H9 (cell line): Measurements from ENCODE around the gene LAMC2. TPM values are rescaled to one million over a fixed set of nuclear protein-coding genes. Genes with fewer than 3 reads are reported as not detected.

Experiments
- DNase-seq: peaks from one replicate; pipeline ENCODE4 v3.0.0-alpha.2; 2017
- H2AFZ ChIP-seq: one replicate; pipeline ENCODE4 v1.6.1; 2013; ENCODE audit warnings: mild to moderate bottlenecking, low read length, control low read depth, moderate library complexity
- H2AK5ac ChIP-seq: 2 replicates; pipeline ENCODE4 v1.6.1; 2013; ENCODE audit warnings: low read length, control low read depth, mixed read lengths; ENCODE audit not compliant: insufficient read length
- H2BK120ac ChIP-seq: one replicate; pipeline ENCODE4 v1.6.1; 2013; ENCODE audit warnings: low read depth, mild to moderate bottlenecking, low read length, control low read depth, inconsistent platforms; ENCODE audit not compliant: poor library complexity, severe bottlenecking
- H2BK12ac ChIP-seq: 2 replicates; pipeline ENCODE4 v1.6.1; 2013; ENCODE audit warnings: low read length, control low read depth, mixed read lengths, low read depth; ENCODE audit not compliant: insufficient read length
- H2BK15ac ChIP-seq: 2 replicates; pipeline ENCODE4 v1.6.1; 2013; ENCODE audit warnings: low read depth, low read length, control low read depth
- H2BK20ac ChIP-seq: one replicate; pipeline ENCODE4 v1.6.1; 2013; ENCODE audit warnings: low read depth, mild to moderate bottlenecking, low read length, control low read depth, inconsistent platforms; ENCODE audit not compliant: poor library complexity, severe bottlenecking
- H2BK5ac ChIP-seq: 2 replicates; pipeline ENCODE4 v1.6.1; 2013; ENCODE audit warnings: low read length, control low read depth, mixed read lengths; ENCODE audit not compliant: insufficient read length
- H3K14ac ChIP-seq: 2 replicates; pipeline ENCODE4 v1.6.1; 2013; ENCODE audit warnings: low read length, control low read depth; ENCODE audit not compliant: insufficient read depth
- H3K18ac ChIP-seq: 2 replicates; pipeline ENCODE4 v1.6.1; 2013; ENCODE audit warnings: low read depth, mild to moderate bottlenecking, mixed read lengths, low read length, control low read depth; ENCODE audit not compliant: insufficient read length
- H3K23ac ChIP-seq: 2 replicates; pipeline ENCODE4 v1.6.1; 2013; ENCODE audit warnings: low read length, control low read depth, mixed read lengths, low read depth; ENCODE audit not compliant: insufficient read length
- H3K23me2 ChIP-seq: 2 replicates; pipeline ENCODE4 v1.6.1; 2013; ENCODE audit warnings: low read depth, mild to moderate bottlenecking, mixed read lengths, low read length, control low read depth; ENCODE audit not compliant: insufficient read length, poor library complexity, severe bottlenecking
- H3K27ac ChIP-seq: 2 replicates; pipeline ENCODE4 v1.5.1; 2013; ENCODE audit warnings: low read length, control low read depth, mixed read lengths, low read depth; ENCODE audit not compliant: insufficient read length
- H3K27me3 ChIP-seq: 2 replicates; pipeline ENCODE4 v1.6.1; 2013; ENCODE audit warnings: low read length, control low read depth, inconsistent platforms; ENCODE audit not compliant: insufficient read depth
- H3K4ac ChIP-seq: 2 replicates; pipeline ENCODE4 v1.6.1; 2013; ENCODE audit warnings: low read depth, mild to moderate bottlenecking, control low read depth, inconsistent platforms, low read length, moderate library complexity
- H3K4me1 ChIP-seq: 2 replicates; pipeline ENCODE4 v1.6.1; 2013; ENCODE audit warnings: low read length, control low read depth, inconsistent platforms; ENCODE audit not compliant: insufficient read depth
- H3K4me2 ChIP-seq: 2 replicates; pipeline ENCODE4 v1.6.1; 2013; ENCODE audit warnings: low read length, control low read depth, mixed read lengths; ENCODE audit not compliant: insufficient read length, insufficient read depth
- H3K56ac ChIP-seq: 2 replicates; pipeline ENCODE4 v1.6.1; 2013; ENCODE audit warnings: low read depth, mild to moderate bottlenecking, mixed read lengths, low read length, control low read depth; ENCODE audit not compliant: insufficient read length
- H3K79me1 ChIP-seq: 2 replicates; pipeline ENCODE4 v1.6.1; 2013; ENCODE audit warnings: low read depth, mild to moderate bottlenecking, moderate library complexity, low read length, control low read depth, inconsistent platforms; ENCODE audit not compliant: insufficient read depth, poor library complexity, severe bottlenecking
- H3K79me2 ChIP-seq: 2 replicates; pipeline ENCODE4 v1.6.1; 2013; ENCODE audit warnings: low read length, control low read depth, inconsistent platforms; ENCODE audit not compliant: insufficient read depth
- H3K9ac ChIP-seq: 2 replicates; pipeline ENCODE4 v1.6.1; 2013; ENCODE audit warnings: low read length, control low read depth, mixed read lengths; ENCODE audit not compliant: insufficient read length; ENCODE audit errors: extremely low read depth
- H3K9me3 ChIP-seq: one replicate; pipeline ENCODE4 v1.6.1; 2013; ENCODE audit warnings: low read depth, low read length, inconsistent platforms; ENCODE audit not compliant: control insufficient read depth
- H3T11ph ChIP-seq: one replicate; pipeline ENCODE4 v1.6.1; 2013; ENCODE audit warnings: mild to moderate bottlenecking, low read length, control low read depth, inconsistent platforms
- H4K20me1 ChIP-seq: one replicate; pipeline ENCODE4 v1.6.1; 2013; ENCODE audit not compliant: control insufficient read depth, insufficient read length, insufficient read depth
- H4K5ac ChIP-seq: 2 replicates; pipeline ENCODE4 v1.6.1; 2013; ENCODE audit warnings: low read depth, mild to moderate bottlenecking, mixed read lengths, low read length, control low read depth; ENCODE audit not compliant: insufficient read length
- H4K8ac ChIP-seq: replicated peaks from 2 replicates; pipeline ENCODE4 v1.6.1; 2013; ENCODE audit warnings: low read length, control low read depth, mixed read lengths, low read depth; ENCODE audit not compliant: insufficient read length
- H4K91ac ChIP-seq: 2 replicates; pipeline ENCODE4 v1.6.1; 2013; ENCODE audit warnings: low read depth, mild to moderate bottlenecking, moderate library complexity, mixed read lengths, low read length, control low read depth; ENCODE audit not compliant: insufficient read length
- H3K27ac Mint-ChIP-seq, 3 experiments: 2 replicates in 2 of 3; 3 replicates in 1 of 3; pipeline ENCODE4 v1.8.0; 2020 to 2021; ENCODE audit warnings: mixed read lengths in 3 of 3, mild to moderate bottlenecking in 1 of 3, moderate library complexity in 1 of 3
- H3K27me3 Mint-ChIP-seq: 2 replicates; pipeline ENCODE4 v1.8.0; 2021; ENCODE audit warnings: low read depth, mild to moderate bottlenecking, moderate library complexity, mixed read lengths
- H3K36me3 Mint-ChIP-seq, 3 experiments: 2 replicates in 2 of 3; 3 replicates in 1 of 3; pipeline ENCODE4 v1.8.0; 2020 to 2021; ENCODE audit warnings: low read depth in 3 of 3, mixed read lengths in 3 of 3; ENCODE audit not compliant: insufficient read depth in 1 of 3
- H3K4me1 Mint-ChIP-seq, 2 experiments: 2 replicates each; pipeline ENCODE4 v1.8.0; 2020; ENCODE audit warnings: mixed read lengths in 2 of 2
- H3K4me3 Mint-ChIP-seq, 2 experiments: 2 replicates in 1 of 2; 3 replicates in 1 of 2; pipeline ENCODE4 v1.8.0; 2020 to 2021; ENCODE audit warnings: mild to moderate bottlenecking in 2 of 2, mixed read lengths in 2 of 2, moderate library complexity in 1 of 2
- H3K9me3 Mint-ChIP-seq, 2 experiments: 2 replicates in 1 of 2; 3 replicates in 1 of 2; pipeline ENCODE4 v1.8.0; 2020; ENCODE audit warnings: mild to moderate bottlenecking in 2 of 2, mixed read lengths in 2 of 2, moderate library complexity in 1 of 2
- WGBS: extraction: QIAGEN DNeasy Blood & Tissue Kit; methylation state at CpG from one replicate; pipeline ENCODE4 v1.1.7; 2013; ENCODE audit warnings: missing lambda C conversion rate, low lambda C conversion rate, mixed read lengths; ENCODE audit not compliant: insufficient read length; ENCODE audit errors: extremely low coverage; 5-methylcytosine and 5-hydroxymethylcytosine counted together
- total RNA-seq: library from RNA; stranded (reverse); gene quantifications from 2 replicates; pipeline ENCODE4 v1.2.1, GENCODE V29; 2021
- TF ChIP-seq, protein P1 (sequence below): fragments of 200-600 bp; sonication (generic); conservative IDR thresholded peaks from 3 replicates; pipeline ENCODE4 v1.8.0; 2021; ENCODE audit warnings: antibody characterized with exemption, mild to moderate bottlenecking

LAMC2 gene
- total RNA-seq, 1 experiment from 2014 or later: 7.4 TPM

DNA sequence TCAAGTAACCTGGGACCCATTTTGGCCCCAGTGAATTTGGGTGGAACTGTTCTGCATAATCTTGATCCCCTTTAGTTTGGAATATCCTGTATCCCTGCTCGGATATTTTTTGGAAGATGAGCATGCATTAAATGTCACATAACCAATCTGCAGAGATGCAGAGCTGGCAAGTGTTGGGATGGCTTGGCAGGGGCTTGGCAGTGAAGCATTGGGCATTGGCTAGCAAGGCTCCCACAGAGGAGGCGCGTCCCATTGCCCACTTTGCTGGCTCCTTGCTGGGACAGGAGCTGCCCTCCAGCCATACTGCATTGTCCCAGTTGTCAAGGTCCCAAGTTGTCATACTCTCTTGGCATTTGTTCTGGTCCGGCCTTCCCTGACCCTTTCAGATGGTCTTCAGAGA, 29.9 kb downstream of the LAMC2 start:
- H2BK15ac ChIP-seq: no peak overlapping the region
- H3K23ac ChIP-seq: no peak overlapping the region
- no peaks in the 10 kb centered on the region for H3K23me2 ChIP-seq
- no peak overlapping the region for H3K4ac ChIP-seq
- TF ChIP-seq, protein P1, sequence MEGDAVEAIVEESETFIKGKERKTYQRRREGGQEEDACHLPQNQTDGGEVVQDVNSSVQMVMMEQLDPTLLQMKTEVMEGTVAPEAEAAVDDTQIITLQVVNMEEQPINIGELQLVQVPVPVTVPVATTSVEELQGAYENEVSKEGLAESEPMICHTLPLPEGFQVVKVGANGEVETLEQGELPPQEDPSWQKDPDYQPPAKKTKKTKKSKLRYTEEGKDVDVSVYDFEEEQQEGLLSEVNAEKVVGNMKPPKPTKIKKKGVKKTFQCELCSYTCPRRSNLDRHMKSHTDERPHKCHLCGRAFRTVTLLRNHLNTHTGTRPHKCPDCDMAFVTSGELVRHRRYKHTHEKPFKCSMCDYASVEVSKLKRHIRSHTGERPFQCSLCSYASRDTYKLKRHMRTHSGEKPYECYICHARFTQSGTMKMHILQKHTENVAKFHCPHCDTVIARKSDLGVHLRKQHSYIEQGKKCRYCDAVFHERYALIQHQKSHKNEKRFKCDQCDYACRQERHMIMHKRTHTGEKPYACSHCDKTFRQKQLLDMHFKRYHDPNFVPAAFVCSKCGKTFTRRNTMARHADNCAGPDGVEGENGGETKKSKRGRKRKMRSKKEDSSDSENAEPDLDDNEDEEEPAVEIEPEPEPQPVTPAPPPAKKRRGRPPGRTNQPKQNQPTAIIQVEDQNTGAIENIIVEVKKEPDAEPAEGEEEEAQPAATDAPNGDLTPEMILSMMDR: no peak
- H2AFZ ChIP-seq: no peak overlapping the region
- H2BK20ac ChIP-seq: no peak overlapping the region
- no peaks in the 10 kb centered on the region for H3K27me3 Mint-ChIP-seq
- H3K4me1 ChIP-seq: peaks cover 4% of the 10 kb centered on the region; the same call in 1 of the 2 replicates
- no peak overlapping the region for H3K4me3 Mint-ChIP-seq
- no peak overlapping the region for H4K5ac ChIP-seq
- no CpG with 5 or more reads among the region's 4 CpGs for WGBS
- no peak overlapping the region for H3K9ac ChIP-seq
- H3K18ac ChIP-seq: no peak overlapping the region
- H4K91ac ChIP-seq: no peak overlapping the region
- no peaks in the 10 kb centered on the region for H3K36me3 Mint-ChIP-seq
- no peak for DNase-seq
- no peak overlapping the region for H3T11ph ChIP-seq
- no peak overlapping the region for H2BK120ac ChIP-seq
- no peaks in the 10 kb centered on the region for H3K27me3 ChIP-seq
- no peak overlapping the region for H2BK5ac ChIP-seq
- H3K27ac ChIP-seq: no peak overlapping the region
- no peaks in the 10 kb centered on the region for H3K79me2 ChIP-seq
- H3K79me1 ChIP-seq: no peaks in the 10 kb centered on the region
- no peaks in the 10 kb centered on the region for H3K9me3 ChIP-seq
- no peak overlapping the region for H3K27ac Mint-ChIP-seq
- H4K8ac ChIP-seq: no peak overlapping the region
- peaks cover 31 to 33% of the 10 kb centered on the region in 2 experiments for H3K4me1 Mint-ChIP-seq
- H4K20me1 ChIP-seq: no peaks in the 10 kb centered on the region
- no peak overlapping the region for H2AK5ac ChIP-seq
- no peak overlapping the region for H2BK12ac ChIP-seq
- no peak overlapping the region for H3K14ac ChIP-seq
- no peak overlapping the region for H3K4me2 ChIP-seq
- no peaks in the 10 kb centered on the region for H3K9me3 Mint-ChIP-seq
- H3K56ac ChIP-seq: no peak overlapping the region
